KG1 (cell line): ENCODE results near the gene FCN3.
"Not testable (repeated sequence)": the region's sequence is repeated elsewhere in the genome, so short reads cannot be mapped to it uniquely, and the experiment has no call there.

Source experiments
- DNase-seq: peaks from one replicate; lab custom pipeline; 2025; lab: John Stamatoyannopoulos, UW

Gene FCN3

GRCh38 chr1:27399251-27400025 lies 24.8 kb upstream of the FCN3 start:
- DNase-seq, result no peak

DNA sequence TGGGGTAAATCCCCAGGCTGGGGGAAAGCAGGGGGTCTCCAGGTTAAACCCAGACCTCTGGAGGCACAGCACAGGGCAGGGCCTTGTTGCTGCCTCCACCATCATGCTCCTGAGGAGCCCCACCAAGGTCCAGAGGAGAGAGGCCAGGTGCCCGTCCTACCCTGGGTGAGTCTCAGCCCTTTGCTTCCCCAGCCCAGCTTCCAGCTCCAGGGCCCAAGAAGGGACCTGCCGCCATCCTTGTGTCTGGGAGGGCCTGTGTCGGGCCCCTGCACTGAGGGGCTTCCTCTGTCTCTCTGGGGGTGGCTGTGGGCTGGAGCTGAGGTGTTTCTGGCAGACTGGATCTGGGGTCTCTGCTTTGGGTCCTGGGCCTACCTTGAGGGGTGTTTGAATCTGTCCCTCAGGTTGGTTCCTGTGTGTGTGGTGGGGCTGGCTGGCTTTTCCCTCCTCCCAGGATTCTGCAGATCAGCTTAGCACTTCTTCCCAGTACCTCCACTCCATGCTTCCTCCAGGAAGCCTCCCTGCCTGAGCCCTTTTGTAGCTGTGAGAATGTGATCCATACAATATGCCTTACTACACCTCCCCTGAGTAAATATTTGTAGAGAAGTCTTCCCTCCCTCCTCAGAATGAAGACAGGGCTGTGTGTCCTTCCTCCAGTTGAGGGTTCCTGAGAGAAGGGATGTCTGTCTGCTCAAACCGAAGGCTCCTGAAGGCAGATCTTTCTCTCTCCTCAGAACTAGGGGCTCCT lies 24.0 kb upstream of the FCN3 start:
- DNase-seq, result no peak

DNA sequence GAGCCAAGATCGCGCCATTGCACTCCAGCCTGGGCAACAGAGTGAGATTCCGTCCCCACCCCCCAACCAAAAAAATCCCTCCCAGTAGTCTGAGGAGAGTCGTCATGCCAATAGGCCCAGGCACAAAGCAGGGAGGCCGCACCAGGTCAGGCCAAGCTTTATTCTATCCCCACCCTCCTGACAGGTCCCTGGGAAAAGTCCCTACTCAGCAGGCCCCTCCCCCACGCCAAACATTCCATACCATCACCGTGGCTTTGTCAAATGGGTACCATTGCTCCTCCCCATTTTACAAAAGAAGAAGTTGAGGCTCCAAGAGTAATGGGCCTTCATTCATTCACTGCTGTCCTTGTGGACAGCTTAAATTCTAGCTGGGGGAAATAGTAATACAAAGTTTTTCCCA lies 23.1 kb upstream of the FCN3 start:
- no peak for DNase-seq

DNA sequence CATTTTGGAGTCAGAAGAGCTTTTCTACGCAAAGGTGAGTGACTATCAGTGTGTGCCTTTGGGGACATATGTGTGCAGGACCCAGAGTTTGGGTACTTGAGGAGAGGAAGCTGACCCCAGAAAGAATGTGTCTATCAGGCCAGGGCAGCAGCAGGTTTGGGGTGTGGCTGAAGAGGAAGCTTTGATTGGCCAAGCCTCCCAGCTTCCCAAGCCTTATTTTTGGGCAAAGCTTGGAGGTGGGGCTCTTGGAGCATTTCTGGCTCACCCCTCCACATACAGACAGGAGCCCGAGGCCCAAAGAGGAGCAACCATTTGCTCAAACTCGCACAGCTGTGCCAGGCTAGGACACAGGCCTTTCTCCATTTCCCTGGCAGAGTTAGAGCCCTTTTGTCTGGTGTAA lies 22.5 kb upstream of the FCN3 start:
- DNase-seq, result no peak

DNA sequence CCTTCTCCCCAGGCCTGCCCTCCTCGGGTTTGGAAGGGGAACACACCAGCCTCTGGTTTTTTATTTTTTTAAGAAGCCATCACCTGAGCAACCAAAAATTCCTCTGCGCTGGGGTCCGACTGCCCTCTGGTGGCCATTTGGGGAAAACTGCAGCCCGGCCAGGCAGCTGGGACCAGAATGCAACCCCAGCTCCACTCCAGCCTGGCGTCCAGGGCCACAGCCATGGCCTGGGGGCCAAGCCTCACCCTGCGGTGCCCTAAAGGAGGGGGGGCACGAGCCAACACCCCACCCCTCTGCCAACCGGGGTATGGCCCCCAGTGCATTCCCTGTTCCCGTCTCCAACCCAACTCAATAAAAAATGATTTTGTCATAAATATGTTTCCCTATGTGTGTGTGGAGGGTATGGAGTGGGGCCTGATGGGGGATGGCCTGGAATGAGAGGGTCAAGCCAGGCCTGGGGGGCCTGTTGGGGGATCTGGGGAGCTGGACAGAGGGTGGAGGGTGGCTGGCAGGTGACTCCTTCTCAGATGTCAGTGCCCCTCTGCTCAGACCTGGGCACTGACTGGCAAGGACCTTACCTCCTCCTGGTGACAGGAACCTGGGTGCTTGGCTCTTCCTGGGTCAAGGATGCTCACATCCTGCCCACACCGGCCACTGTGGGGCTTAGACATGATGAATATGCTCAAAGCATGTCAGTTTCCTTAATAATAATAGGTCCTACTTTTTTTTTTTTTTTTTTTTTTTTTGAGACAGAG lies 21.0 kb upstream of the FCN3 start:
- peak; percentile 64 for DNase-seq

GRCh38 chr1:27394925-27395324 lies 20.3 kb upstream of the FCN3 start:
- no peak for DNase-seq

GRCh38 chr1:27394282-27394658 lies 19.6 kb upstream of the FCN3 start:
- no peak for DNase-seq

- no peak for DNase-seq
Measured at GRCh38 chr1:27393641-27394281, 19.1 kb upstream of the FCN3 start.

DNA sequence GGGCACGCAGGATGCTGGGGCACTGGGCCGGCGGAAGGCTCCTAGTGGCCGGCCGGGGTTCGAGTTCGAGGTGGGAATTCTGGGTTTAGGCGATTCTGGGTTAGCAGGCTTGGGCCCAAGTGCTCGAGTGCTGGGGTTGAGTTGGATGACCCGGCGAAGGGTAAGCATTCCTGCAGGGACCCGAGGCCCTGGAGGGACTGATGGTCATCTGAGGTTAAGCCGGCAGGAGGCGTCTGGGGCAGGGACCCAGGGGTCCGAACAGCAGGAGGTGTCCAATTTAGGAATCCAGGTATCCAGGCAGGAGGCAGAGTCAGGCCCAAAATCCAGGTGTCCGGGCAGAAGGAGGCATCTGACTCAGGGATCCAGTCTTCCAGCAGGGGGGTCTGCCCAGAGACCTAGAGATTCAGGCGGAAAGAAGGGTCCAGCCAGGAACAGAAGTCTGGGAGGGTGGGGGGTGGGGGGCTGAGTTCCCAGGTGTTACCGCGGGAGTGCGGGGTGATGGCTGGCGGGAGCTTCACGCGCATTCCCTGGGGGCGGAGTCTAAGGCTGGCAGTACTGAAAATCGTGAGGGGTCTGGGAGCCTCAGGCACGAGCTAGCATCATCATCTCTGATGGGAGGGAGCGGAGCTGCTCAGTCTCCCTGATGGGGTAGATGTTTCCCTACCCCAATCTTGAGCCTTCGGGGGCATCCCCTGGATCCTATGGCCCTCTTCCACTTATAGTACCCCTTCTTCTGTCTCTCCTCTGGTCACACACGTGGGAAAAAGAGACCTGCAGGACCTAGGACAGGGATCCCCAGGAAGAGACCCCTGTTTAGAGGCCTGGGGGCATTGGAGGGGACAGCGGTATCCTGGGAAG lies 18.4 kb upstream of the FCN3 start:
- no peak for DNase-seq

GRCh38 chr1:27392096-27392777 lies 17.6 kb upstream of the FCN3 start, which contains the start of gene GPR3:
Gene GPR3 (plus strand): TSS chr1:27392622. CDS start chr1:27393799, 1,177 bp downstream.
- DNase-seq, result peak; percentile 90

- DNase-seq, result no peak
Measured at GRCh38 chr1:27391511-27392095, 17.0 kb upstream of the FCN3 start.

DNA sequence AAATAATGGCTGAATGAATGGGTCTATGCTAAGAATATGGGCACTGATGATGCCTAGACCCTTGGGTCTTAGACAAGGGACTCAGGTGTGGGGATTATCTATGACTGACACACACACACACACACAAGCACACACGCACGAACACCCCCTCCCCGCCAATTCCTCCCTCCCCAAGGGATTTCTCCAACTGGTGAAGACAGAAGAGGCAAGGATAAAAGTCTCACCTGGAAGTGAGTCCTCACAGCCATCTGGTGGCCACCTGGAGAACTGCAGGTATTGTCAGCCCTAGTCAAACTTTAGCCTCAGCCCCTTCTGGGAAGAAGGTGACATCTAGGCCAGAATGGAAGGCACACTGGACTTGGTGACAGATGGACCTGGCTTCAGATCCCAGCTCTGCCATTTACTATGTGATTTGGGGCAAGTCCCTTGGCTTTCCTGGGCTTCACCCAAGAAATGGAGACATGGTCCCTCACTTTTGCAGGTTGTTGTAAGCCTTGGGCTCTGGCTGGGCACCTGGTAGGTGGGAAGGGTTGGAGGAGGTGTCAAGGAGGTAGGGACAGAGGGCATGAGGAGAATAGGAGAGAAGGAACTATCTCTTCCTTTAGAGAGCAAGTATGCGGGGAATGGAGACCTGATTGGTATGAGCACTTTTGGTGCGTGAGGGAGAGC lies 13.8 kb upstream of the FCN3 start:
- peak; percentile 64 for DNase-seq

GRCh38 chr1:27384797-27385196 lies 10.2 kb upstream of the FCN3 start:
- not testable (repeated sequence) for DNase-seq

DNA sequence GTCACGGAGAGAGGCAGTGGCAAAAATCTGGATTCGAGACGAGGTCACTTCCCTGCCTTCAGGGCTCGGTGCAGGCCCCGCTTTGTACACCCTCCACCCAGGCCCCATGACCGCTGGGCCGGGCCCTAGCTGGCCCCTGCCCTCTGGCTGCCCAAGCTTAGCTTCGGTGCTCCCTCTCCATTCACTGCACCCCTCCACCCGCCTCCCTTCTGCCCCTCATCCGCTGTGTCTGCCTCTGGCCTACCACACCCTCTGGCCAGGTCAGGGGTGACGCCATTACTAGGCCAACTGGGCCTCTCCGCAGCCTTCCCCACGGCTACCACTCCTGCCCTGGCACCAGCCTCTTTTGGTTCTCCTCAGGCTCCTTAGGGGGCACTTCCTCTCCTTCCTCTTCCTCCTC lies 9.0 kb upstream of the FCN3 start:
- no peak for DNase-seq

- no peak for DNase-seq
Measured at GRCh38 chr1:27383039-27383605, 8.5 kb upstream of the FCN3 start, which contains the start of gene CD164L2. Gene CD164L2 (minus strand): TSS chr1:27383333. CDS start chr1:27383239, 94 bp downstream.

DNA sequence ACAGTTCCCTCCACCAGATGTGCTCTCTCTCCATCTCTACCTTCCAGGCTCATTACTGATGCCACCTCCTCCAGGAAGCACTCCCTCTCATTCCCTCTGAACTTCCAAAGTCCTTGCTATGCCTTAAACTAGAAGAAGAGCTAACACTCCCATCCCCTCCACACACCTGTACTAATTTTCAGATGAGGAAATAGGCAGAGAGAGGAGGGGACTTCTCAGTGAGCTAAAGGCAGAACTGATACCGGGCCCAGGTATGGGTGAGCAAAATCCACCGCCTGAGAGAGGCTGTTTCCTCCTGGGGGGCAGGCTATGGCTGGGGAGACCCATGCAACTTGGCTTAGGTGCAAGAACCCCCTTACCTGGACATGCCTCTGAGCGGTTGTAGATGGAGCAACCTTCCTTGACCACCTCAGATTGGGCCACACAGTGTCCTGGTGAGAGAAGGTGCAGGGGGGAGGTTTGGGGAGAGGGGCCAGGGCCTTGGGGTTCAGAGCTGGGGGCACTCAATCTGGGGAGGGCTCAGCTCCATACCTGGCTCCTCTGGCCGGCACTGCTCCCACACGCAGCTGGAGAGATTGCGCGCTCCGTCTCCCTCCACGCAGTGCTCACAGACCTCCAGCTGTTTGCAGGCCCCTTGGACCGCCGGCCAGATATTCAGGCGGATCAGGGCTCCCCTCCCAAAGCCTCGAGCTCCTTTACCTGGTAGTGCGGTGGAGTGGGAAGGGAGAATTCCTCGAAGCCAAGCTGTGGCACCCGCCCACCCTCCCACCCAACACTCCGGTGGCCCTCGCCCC lies 7.5 kb upstream of the FCN3 start:
- no peak for DNase-seq

- DNase-seq, result no peak
Measured at GRCh38 chr1:27380766-27381733, 6.4 kb upstream of the FCN3 start.
